ENCODE results near the gene MED29. TPM values are rescaled to one million over a fixed set of nuclear protein-coding genes. Genes with fewer than 3 reads are reported as not detected.

The MED29 gene
- total RNA-seq, 2 experiments from 2014 or later: 28.3 to 31.3 TPM

DNA sequence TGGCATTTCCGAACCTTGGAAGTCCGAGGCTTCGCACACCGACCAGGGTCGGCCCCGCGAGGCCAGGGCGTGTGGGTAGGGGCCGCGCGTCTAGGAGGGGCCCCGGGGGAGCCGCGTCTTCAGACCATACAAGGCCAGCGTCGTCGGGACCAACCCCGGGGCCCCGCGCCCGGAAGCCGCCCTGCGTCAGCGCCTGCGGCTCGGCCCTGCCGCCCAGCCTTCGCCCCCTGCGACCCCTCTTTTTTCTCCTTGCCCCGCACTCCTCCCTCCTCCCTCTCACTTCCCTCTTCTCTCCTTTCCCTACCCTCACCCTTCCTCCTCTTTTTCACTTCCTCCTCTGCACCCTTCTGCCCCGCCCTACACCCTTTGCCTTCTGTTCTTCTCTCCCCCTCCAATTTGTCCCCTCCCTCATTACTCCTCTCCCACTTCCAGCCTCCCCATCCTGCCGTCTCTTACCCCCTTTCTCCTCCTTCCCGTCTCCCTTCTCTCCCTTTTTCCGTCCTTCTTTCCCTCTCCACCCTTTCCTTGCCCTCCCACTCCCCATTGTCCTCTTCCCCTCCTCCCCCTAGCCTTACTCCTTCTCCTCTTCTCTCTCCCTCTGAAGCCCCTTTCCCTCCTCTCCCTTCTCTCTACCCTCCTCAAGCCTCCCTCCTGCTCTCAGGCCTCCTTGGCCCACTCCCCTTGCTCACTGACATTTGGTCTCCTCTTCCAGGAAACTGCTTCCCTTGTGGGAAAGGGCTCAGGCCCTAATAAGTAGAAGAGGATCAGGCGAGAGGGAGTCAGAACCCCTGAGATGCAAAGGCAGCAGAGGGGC lies 19.0 kb downstream of the MED29 start:
- DNase-seq (ENCODE audit: low spot score): peak; percentile 78
- ChIA-PET POLR2A (no interaction called here), CTCF (ENCODE audit: unreplicated experiment) (no interaction called here)
- H3K4me2 ChIP-seq (ENCODE audit: low read length): peak overlapping the region; percentile 96
- no peaks in the 10 kb centered on the region for H3K9me2 ChIP-seq (ENCODE audit: insufficient read depth, low read length)
- intact Hi-C loops (cut with micrococcal nuclease; ENCODE audit: unreplicated experiment): no loop called here
- H3K4me1 ChIP-seq (ENCODE audit: insufficient read depth, low read length, poor library complexity, severe bottlenecking): peaks cover 43% of the 10 kb centered on the region
- no peaks in the 10 kb centered on the region for H3K9me3 ChIP-seq (ENCODE audit: low read length)
- H3K79me2 ChIP-seq (ENCODE audit: insufficient read depth, low read depth, low read length): peaks cover 43% of the 10 kb centered on the region
- H3K4me3 ChIP-seq (ENCODE audit: low read depth, low read length, poor library complexity, severe bottlenecking): peak overlapping the region; percentile 96
- no TSS peak for BruUV-seq (replicated peaks)
- peak overlapping the region; percentile 91 for H3K27ac ChIP-seq (ENCODE audit: low read depth, low read length, poor library complexity, severe bottlenecking)
- peaks cover 19% of the 10 kb centered on the region for H3K36me3 ChIP-seq (ENCODE audit: insufficient read depth, low read length)
- H2AFZ ChIP-seq (ENCODE audit: low read length): no peak overlapping the region
- peaks cover 4% of the 10 kb centered on the region for H4K20me1 ChIP-seq (ENCODE audit: insufficient read depth, low read length)
- no peak for TF ChIP-seq EZH2phosphoT487 (IDR thresholded peaks at IDR 0.05; ENCODE audit: borderline replicate concordance, low read depth, low read length)
- TF ChIP-seq, protein P1, sequence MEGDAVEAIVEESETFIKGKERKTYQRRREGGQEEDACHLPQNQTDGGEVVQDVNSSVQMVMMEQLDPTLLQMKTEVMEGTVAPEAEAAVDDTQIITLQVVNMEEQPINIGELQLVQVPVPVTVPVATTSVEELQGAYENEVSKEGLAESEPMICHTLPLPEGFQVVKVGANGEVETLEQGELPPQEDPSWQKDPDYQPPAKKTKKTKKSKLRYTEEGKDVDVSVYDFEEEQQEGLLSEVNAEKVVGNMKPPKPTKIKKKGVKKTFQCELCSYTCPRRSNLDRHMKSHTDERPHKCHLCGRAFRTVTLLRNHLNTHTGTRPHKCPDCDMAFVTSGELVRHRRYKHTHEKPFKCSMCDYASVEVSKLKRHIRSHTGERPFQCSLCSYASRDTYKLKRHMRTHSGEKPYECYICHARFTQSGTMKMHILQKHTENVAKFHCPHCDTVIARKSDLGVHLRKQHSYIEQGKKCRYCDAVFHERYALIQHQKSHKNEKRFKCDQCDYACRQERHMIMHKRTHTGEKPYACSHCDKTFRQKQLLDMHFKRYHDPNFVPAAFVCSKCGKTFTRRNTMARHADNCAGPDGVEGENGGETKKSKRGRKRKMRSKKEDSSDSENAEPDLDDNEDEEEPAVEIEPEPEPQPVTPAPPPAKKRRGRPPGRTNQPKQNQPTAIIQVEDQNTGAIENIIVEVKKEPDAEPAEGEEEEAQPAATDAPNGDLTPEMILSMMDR (conservative IDR thresholded peaks at IDR 0.05; ENCODE audit: low read length): no peak

DNA sequence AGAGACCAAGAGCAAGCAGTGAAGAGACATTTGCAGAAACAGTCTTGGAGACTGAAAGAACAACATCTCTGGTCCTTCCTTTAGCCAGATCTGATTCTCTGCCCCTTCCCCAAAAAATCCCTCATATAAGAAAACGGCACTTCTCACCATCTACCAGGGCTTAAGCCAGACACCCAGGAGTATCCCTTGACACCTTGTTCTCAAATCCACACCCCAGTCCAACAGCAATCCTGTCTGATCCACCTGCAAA lies 19.6 kb downstream of the MED29 start:
- Histone ChIP-seq H3K27ac (ENCODE audit: low read depth, low read length, poor library complexity, severe bottlenecking) (peak overlapping the region; percentile 91), H2AFZ (ENCODE audit: low read length) (no peak overlapping the region), H3K36me3 (ENCODE audit: insufficient read depth, low read length) (peaks cover 22% of the 10 kb centered on the region), H3K9me2 (ENCODE audit: insufficient read depth, low read length) (no peaks in the 10 kb centered on the region), H3K9me3 (ENCODE audit: low read length) (no peaks in the 10 kb centered on the region), H3K79me2 (ENCODE audit: insufficient read depth, low read depth, low read length) (peaks cover 43% of the 10 kb centered on the region), H4K20me1 (ENCODE audit: insufficient read depth, low read length) (peaks cover 4% of the 10 kb centered on the region), H3K4me1 (ENCODE audit: insufficient read depth, low read length, poor library complexity, severe bottlenecking) (peaks cover 38% of the 10 kb centered on the region), H3K4me2 (ENCODE audit: low read length) (peak overlapping the region; percentile 96), H3K4me3 (ENCODE audit: low read depth, low read length, poor library complexity, severe bottlenecking) (peak overlapping the region; percentile 96)
- intact Hi-C loops (cut with micrococcal nuclease; ENCODE audit: unreplicated experiment): loop anchor here (1.0 kb wide), 1 partner anchor 198 kb away; no protein-coding TSS in a partner anchor
- DNase-seq (ENCODE audit: low spot score): no peak
- no TSS peak for BruUV-seq (replicated peaks)
- ChIA-PET CTCF (ENCODE audit: unreplicated experiment) (interaction anchor here (0.9 kb wide), 1 partner anchor 13 kb away, joined by 3 read pairs; no protein-coding TSS in a partner anchor), POLR2A (interaction anchor here (1.5 kb wide), 1 partner anchor 13 kb away, joined by 9 read pairs; no protein-coding TSS in a partner anchor)
- no peak for TF ChIP-seq EZH2phosphoT487 (IDR thresholded peaks at IDR 0.05; ENCODE audit: borderline replicate concordance, low read depth, low read length)
- TF ChIP-seq, protein P1 (conservative IDR thresholded peaks at IDR 0.05; ENCODE audit: low read length): no peak
